HEK293T (cell line): ENCODE data around the gene NAGS.

ENCODE experiments used
- HDGF ChIP-seq: fragments of 450-650 bp; IDR thresholded peaks from 2 replicates; pipeline ENCODE4 v1.6.1; 2017; ENCODE audit warnings: antibody characterized with exemption, borderline replicate concordance
- SP1 ChIP-seq: fragments of 450-650 bp; IDR thresholded peaks from 2 replicates; pipeline ENCODE4 v1.6.1; 2017

- TF ChIP-seq SP1 (no peak), HDGF (no peak)
Observed at GRCh38 chr17:44029736-44030135, 25.3 kb downstream of the NAGS start.
